ENCODE measurements around the gene ARMH3. TPM values are rescaled to one million over a fixed set of nuclear protein-coding genes. Genes with fewer than 3 reads are reported as not detected.

ARMH3 gene
- total and polyA plus RNA-seq, 8 donors: 7.5 to 15.8 (median 10.7) TPM

DNA sequence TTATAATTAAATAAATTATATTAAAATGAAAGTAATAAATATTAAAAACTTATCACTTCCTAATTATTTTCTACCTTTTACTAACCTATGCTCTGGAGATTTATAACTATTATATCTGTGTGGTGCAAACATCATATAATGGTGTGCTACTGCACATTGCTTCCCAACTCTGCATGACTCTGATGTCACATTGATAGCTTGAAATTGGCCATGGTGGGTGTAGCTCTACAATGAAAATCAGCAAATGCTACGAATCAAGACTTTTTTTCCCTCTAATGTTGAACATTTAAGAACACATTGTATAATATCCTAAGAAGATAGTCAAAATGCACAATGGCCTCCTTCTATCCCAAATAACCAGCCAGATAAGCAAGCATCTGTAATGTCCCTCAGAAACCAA, 99.1 kb downstream of the ARMH3 start:
- Histone ChIP-seq H3K9me3 (no peaks in the 10 kb centered on the region), H3K27ac (no peak overlapping the region), H3K27me3 (no peaks in the 10 kb centered on the region), H3K4me3 (no peak overlapping the region), H3K36me3 (peaks cover 0 to 6% (median 0%) of the 10 kb centered on the region in 3 donors), H3K4me1 (peaks cover 9 to 12% (median 11%) of the 10 kb centered on the region in 3 donors)
- TF ChIP-seq, protein P1, sequence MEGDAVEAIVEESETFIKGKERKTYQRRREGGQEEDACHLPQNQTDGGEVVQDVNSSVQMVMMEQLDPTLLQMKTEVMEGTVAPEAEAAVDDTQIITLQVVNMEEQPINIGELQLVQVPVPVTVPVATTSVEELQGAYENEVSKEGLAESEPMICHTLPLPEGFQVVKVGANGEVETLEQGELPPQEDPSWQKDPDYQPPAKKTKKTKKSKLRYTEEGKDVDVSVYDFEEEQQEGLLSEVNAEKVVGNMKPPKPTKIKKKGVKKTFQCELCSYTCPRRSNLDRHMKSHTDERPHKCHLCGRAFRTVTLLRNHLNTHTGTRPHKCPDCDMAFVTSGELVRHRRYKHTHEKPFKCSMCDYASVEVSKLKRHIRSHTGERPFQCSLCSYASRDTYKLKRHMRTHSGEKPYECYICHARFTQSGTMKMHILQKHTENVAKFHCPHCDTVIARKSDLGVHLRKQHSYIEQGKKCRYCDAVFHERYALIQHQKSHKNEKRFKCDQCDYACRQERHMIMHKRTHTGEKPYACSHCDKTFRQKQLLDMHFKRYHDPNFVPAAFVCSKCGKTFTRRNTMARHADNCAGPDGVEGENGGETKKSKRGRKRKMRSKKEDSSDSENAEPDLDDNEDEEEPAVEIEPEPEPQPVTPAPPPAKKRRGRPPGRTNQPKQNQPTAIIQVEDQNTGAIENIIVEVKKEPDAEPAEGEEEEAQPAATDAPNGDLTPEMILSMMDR (IDR thresholded peaks at IDR 0.05): no peak
- DNase-seq (no peak), ATAC-seq (no peak), FAIRE-seq (no peak)
- intact Hi-C loops (cut with DNase I): no loop called here
- 95 to 100% methylated on average over 1 of the region's 1 CpG for WGBS, 2 donors

GRCh38 chr10:101956117-101956516, 99.9 kb downstream of the ARMH3 start:
- Histone ChIP-seq H3K4me3 (no peak overlapping the region), H3K9me3 (no peaks in the 10 kb centered on the region), H3K4me1 (peaks cover 4 to 5% (median 5%) of the 10 kb centered on the region in 3 donors), H3K27ac (no peak overlapping the region), H3K36me3 (peaks cover 0 to 6% (median 0%) of the 10 kb centered on the region in 3 donors), H3K27me3 (no peaks in the 10 kb centered on the region)
- TF ChIP-seq, protein P1 (IDR thresholded peaks at IDR 0.05): no peak
- DNase-seq (no peak), FAIRE-seq (no peak), ATAC-seq (no peak)
- intact Hi-C loops (cut with DNase I): no loop called here
- WGBS, 2 donors: 94 to 95% methylated on average over 1 of the region's 1 CpG

GRCh38 chr10:101952191-101952590, 103.8 kb downstream of the ARMH3 start:
- intact Hi-C loops (cut with DNase I): no loop called here
- TF ChIP-seq, protein P1 (IDR thresholded peaks at IDR 0.05): no peak
- DNase-seq (no peak), FAIRE-seq (no peak), ATAC-seq (no peak)
- Histone ChIP-seq H3K27me3 (no peaks in the 10 kb centered on the region), H3K27ac (no peak overlapping the region), H3K9me3 (no peaks in the 10 kb centered on the region), H3K4me1 (no peaks in the 10 kb centered on the region), H3K4me3 (no peak overlapping the region), H3K36me3 (peaks cover 0 to 6% (median 0%) of the 10 kb centered on the region in 3 donors)
- WGBS, 2 donors: 96% methylated on average over 2 of the region's 2 CpGs

- FAIRE-seq: no peak
- intact Hi-C loops (cut with DNase I): no loop called here
These were observed 105.8 kb downstream of the ARMH3 start for GRCh38 chr10:101950213-101950612.

GRCh38 chr10:101941871-101942270, 114.1 kb downstream of the ARMH3 start:
- H3K4me3 ChIP-seq: no peak overlapping the region
- H3K36me3 ChIP-seq: no peaks in the 10 kb centered on the region
- WGBS, 2 donors: 72 to 83% methylated on average over 1 of the region's 1 CpG
- FAIRE-seq (no peak), ATAC-seq (no peak), DNase-seq (no peak)
- H3K4me1 ChIP-seq: no peaks in the 10 kb centered on the region
- no peak overlapping the region for H3K27ac ChIP-seq
- H3K9me3 ChIP-seq: no peaks in the 10 kb centered on the region
- TF ChIP-seq, protein P1 (IDR thresholded peaks at IDR 0.05): no peak
- intact Hi-C loops (cut with DNase I): no loop called here
- H3K27me3 ChIP-seq: no peaks in the 10 kb centered on the region

More at GRCh38 chr10:101950213-101950612, 105.8 kb downstream of the ARMH3 start:
- H3K4me1 ChIP-seq: no peaks in the 10 kb centered on the region
- H3K36me3 ChIP-seq: no peaks in the 10 kb centered on the region
- no peak overlapping the region for H3K27ac ChIP-seq
- H3K4me3 ChIP-seq: no peak overlapping the region
- no peaks in the 10 kb centered on the region for H3K27me3 ChIP-seq
- H3K9me3 ChIP-seq: no peaks in the 10 kb centered on the region
- TF ChIP-seq, protein P1 (IDR thresholded peaks at IDR 0.05): no peak
- DNase-seq: no peak
- no peak for ATAC-seq
